ENCODE measurements around the gene GTF2E1.

The GTF2E1 gene

GRCh38 chr3:120800625-120801024, 58.1 kb downstream of the GTF2E1 start:
- no peak for DNase-seq (ENCODE audit: low read depth)

GRCh38 chr3:120801484-120801883, 58.9 kb downstream of the GTF2E1 start:
- no peak for DNase-seq (ENCODE audit: low read depth)

- DNase-seq (ENCODE audit: low read depth): no peak
Measured at GRCh38 chr3:120802916-120803315, 60.4 kb downstream of the GTF2E1 start.

- no peak for DNase-seq (ENCODE audit: low read depth)
Measured at GRCh38 chr3:120816728-120817127, 74.2 kb downstream of the GTF2E1 start.

GRCh38 chr3:120820748-120821147, 78.2 kb downstream of the GTF2E1 start:
- no peak for DNase-seq (ENCODE audit: low read depth)

GRCh38 chr3:120821426-120821825, 78.9 kb downstream of the GTF2E1 start:
- DNase-seq (ENCODE audit: low read depth): no peak

- DNase-seq (ENCODE audit: low read depth): no peak
Measured at GRCh38 chr3:120823156-120823555, 80.6 kb downstream of the GTF2E1 start.

GRCh38 chr3:120824613-120825012, 82.1 kb downstream of the GTF2E1 start:
- no peak for DNase-seq (ENCODE audit: low read depth)

GRCh38 chr3:120828796-120829195, 86.3 kb downstream of the GTF2E1 start:
- DNase-seq (ENCODE audit: low read depth): no peak

- DNase-seq (ENCODE audit: low read depth): no peak
Measured at GRCh38 chr3:120831066-120831465, 88.5 kb downstream of the GTF2E1 start.

All from iris pigment epithelial cell (primary cell).